HepG2 (cell line): ENCODE results near the gene STUB1. TPM values are rescaled to one million over a fixed set of nuclear protein-coding genes. Genes with fewer than 3 reads are reported as not detected.

Experiments
- ATAC-seq: fragments of 200-7000 bp; cut with Tn5 transposase; 3 replicates; pipeline ENCODE4 v1.9.1; 2020; ENCODE audit warnings: mild to moderate bottlenecking, moderate library complexity
- BruUV-seq: library from RNA; stranded (reverse); fragments of 400-500 nt; replicated peaks from 2 replicates; lab custom pipeline; 2021; lab: Mats Ljungman, UMichigan
- CTCF ChIA-PET: fragments of 300-600 bp; formaldehyde crosslinking; extraction: SDS; loops from one replicate; lab custom pipeline; 2021; ENCODE audit warnings: low total read pairs, inconsistent platforms, low intra/inter-chr PET ratio; lab: Yijun Ruan, JAX
- POLR2A ChIA-PET: fragments of 350-600 bp; sonication (Branson Sonifier 250); formaldehyde crosslinking; loops from one replicate; lab custom pipeline; 2020; ENCODE audit warnings: antibody characterized with exemption, inconsistent platforms; lab: Yijun Ruan, JAX
- DNase-seq: peaks from one replicate; pipeline ENCODE4 v3.0.0-alpha.2; 2015; ENCODE audit warnings: low spot score
- FAIRE-seq: peaks from 3 replicates; lab custom pipeline; 2011; peaks lifted over from hg19 to GRCh38; lab: Jason Lieb, UNC
- H2AFZ ChIP-seq: one replicate; pipeline ENCODE4 v1.6.1; 2011; ENCODE audit warnings: low read length, inconsistent platforms
- H3K27ac ChIP-seq: fragments of 300-600 bp; 3 replicates; pipeline ENCODE4 v1.8.0; 2011; ENCODE audit warnings: mixed run types, mild to moderate bottlenecking, mixed read lengths, low read length, inconsistent platforms; ENCODE audit not compliant: insufficient read depth; ENCODE audit errors: extremely low read length
- H3K27me3 ChIP-seq, 2 experiments: fragments of 200-600 bp in 1 of 2; 2 replicates in 1 of 2; 3 replicates in 1 of 2; pipeline versions ENCODE4 v1.6.0 to v1.8.0; 2011; ENCODE audit warnings: low read length in 2 of 2, mild to moderate bottlenecking in 2 of 2, moderate library complexity in 2 of 2, inconsistent platforms in 1 of 2; ENCODE audit not compliant: insufficient read depth in 2 of 2, control insufficient read depth in 1 of 2
- H3K36me3 ChIP-seq, 2 experiments: fragments of 200-600 bp in 1 of 2; replicated peaks in 1 of 2; 2 replicates in 1 of 2; 3 replicates in 1 of 2; pipeline versions ENCODE4 v1.5.1 to v1.8.0; 2011; ENCODE audit warnings: low read length in 2 of 2, inconsistent platforms in 1 of 2; ENCODE audit not compliant: insufficient read depth in 2 of 2, control insufficient read depth in 1 of 2
- H3K4me1 ChIP-seq: 2 replicates; pipeline ENCODE4 v1.5.1; 2012; ENCODE audit warnings: low read length, inconsistent platforms; ENCODE audit not compliant: insufficient read depth
- H3K4me2 ChIP-seq: 2 replicates; pipeline ENCODE4 v1.6.0; 2011; ENCODE audit warnings: low read depth, low read length, inconsistent platforms
- H3K4me3 ChIP-seq, 3 experiments: fragments of 200-600 bp in 1 of 3; sonication (generic), shearing (Covaris generic) in 1 of 3; replicated peaks in 1 of 3; 2 replicates each; pipeline ENCODE4 v1.5.1; 2011 to 2016; ENCODE audit warnings: low read length in 3 of 3, inconsistent platforms in 2 of 3, low read depth in 2 of 3, mild to moderate bottlenecking in 2 of 3, control low read depth in 1 of 3, mixed read lengths in 1 of 3; ENCODE audit not compliant: insufficient read depth in 1 of 3
- H3K79me2 ChIP-seq: one replicate; pipeline ENCODE4 v1.6.1; 2011; ENCODE audit warnings: low read length, inconsistent platforms; ENCODE audit not compliant: insufficient read depth
- H3K9ac ChIP-seq: 2 replicates; pipeline ENCODE4 v1.6.0; 2011; ENCODE audit warnings: mild to moderate bottlenecking, low read depth, low read length, inconsistent platforms; ENCODE audit not compliant: insufficient read depth
- H3K9me3 ChIP-seq: 2 replicates; pipeline ENCODE4 v1.5.1; 2012; ENCODE audit warnings: mild to moderate bottlenecking, low read length
- H4K20me1 ChIP-seq: 2 replicates; pipeline ENCODE4 v1.6.0; 2011; ENCODE audit warnings: inconsistent platforms, mild to moderate bottlenecking, low read length, moderate library complexity; ENCODE audit not compliant: insufficient read depth
- GFI1 ChIP-seq: sonication (generic); formaldehyde crosslinking; IDR thresholded peaks from 2 replicates; pipeline ENCODE4 v1.5.0; 2020; ENCODE audit warnings: missing genetic modification reagents, mild to moderate bottlenecking, borderline replicate concordance
- MLXIP ChIP-seq: sonication (generic); formaldehyde crosslinking; IDR thresholded peaks from 2 replicates; pipeline ENCODE4 v1.9.0; 2021; ENCODE audit warnings: missing genetic modification reagents, borderline replicate concordance
- MXD3 ChIP-seq: IDR thresholded peaks from 2 replicates; pipeline ENCODE4 v1.6.1; 2016; ENCODE audit warnings: mild to moderate bottlenecking, missing biosample characterization, missing genetic modification reagents
- MYNN ChIP-seq: sonication (generic); formaldehyde crosslinking; IDR thresholded peaks from 2 replicates; pipeline ENCODE4 v1.4.0; 2020; ENCODE audit warnings: mild to moderate bottlenecking, low read depth, missing genetic modification reagents
- PLRG1 ChIP-seq: fragments of 450-650 bp; conservative IDR thresholded peaks from 2 replicates; pipeline ENCODE4 v1.6.1; 2016
- POLR2AphosphoS2 ChIP-seq: IDR thresholded peaks from 2 replicates; pipeline ENCODE4 v1.6.1; 2011; ENCODE audit warnings: low read depth, low read length, improper control_type of control experiment
- POLR2AphosphoS5 ChIP-seq: IDR thresholded peaks from 2 replicates; pipeline ENCODE4 v1.6.1; 2012; ENCODE audit warnings: low read depth, low read length
- ZBTB33 ChIP-seq: sonication (generic); formaldehyde crosslinking; IDR thresholded peaks from 2 replicates; pipeline ENCODE4 v1.4.0; 2020; ENCODE audit warnings: missing genetic modification reagents
- ZFP36 ChIP-seq: fragments of 150-350 bp; IDR thresholded peaks from 2 replicates; pipeline ENCODE4 v1.6.1; 2018; ENCODE audit warnings: borderline replicate concordance, low read length, low read depth; ENCODE audit not compliant: partially characterized antibody
- ZFP91 ChIP-seq: sonication (generic); formaldehyde crosslinking; IDR thresholded peaks from 2 replicates; pipeline ENCODE4 v1.9.0; 2022; ENCODE audit warnings: missing genetic modification reagents, mild to moderate bottlenecking, borderline replicate concordance
- ZGPAT ChIP-seq: IDR thresholded peaks from 2 replicates; pipeline ENCODE4 v1.6.1; 2016; ENCODE audit warnings: mild to moderate bottlenecking
- ZNF10 ChIP-seq: sonication (generic); formaldehyde crosslinking; IDR thresholded peaks from 2 replicates; pipeline ENCODE4 v1.4.0; 2020; ENCODE audit warnings: mild to moderate bottlenecking, low read depth, missing genetic modification reagents, borderline replicate concordance
- ZNF264 ChIP-seq: sonication (generic); formaldehyde crosslinking; IDR thresholded peaks from 2 replicates; pipeline ENCODE4 v1.4.0; 2020; ENCODE audit warnings: missing genetic modification reagents
- ZNF292 ChIP-seq: sonication (generic); formaldehyde crosslinking; IDR thresholded peaks from 2 replicates; pipeline ENCODE4 v1.8.1; 2022; ENCODE audit warnings: mild to moderate bottlenecking, low read depth, missing genetic modification reagents, borderline replicate concordance
- ZNF546 ChIP-seq: sonication (generic); formaldehyde crosslinking; conservative IDR thresholded peaks from 2 replicates; pipeline ENCODE4 v1.8.1; 2023; ENCODE audit warnings: mild to moderate bottlenecking, missing genetic modification reagents
- ZSCAN25 ChIP-seq: sonication (generic); formaldehyde crosslinking; IDR thresholded peaks from 2 replicates; pipeline ENCODE4 v1.8.0; 2022; ENCODE audit warnings: mild to moderate bottlenecking, missing genetic modification reagents
- WGBS: methylation state at CpG from one replicate; pipeline ENCODE4 v1.1.6; 2017; ENCODE audit warnings: low lambda C conversion rate; 5-methylcytosine and 5-hydroxymethylcytosine counted together
- in situ Hi-C: cut with HindIII; loops from 2 replicates; pipeline ENCODE4 v1.10.0; 2017; ENCODE audit warnings: low pct_unique_long_range_greater_than_20kb; ENCODE audit not compliant: extremely low pct_ligation_motif_present
- intact Hi-C: fragments of 100-400 bp; cut with micrococcal nuclease; formaldehyde crosslinking; loops from one replicate; pipeline ENCODE4 v1.10.0; 2022; ENCODE audit not compliant: unreplicated experiment
- polyA plus RNA-seq, 8 experiments: library from polyadenylated mRNA; depleted of rRNA in 3 of 8; stranded (reverse) in 7 of 8; unstranded in 1 of 8; fragments of >200 nt; fragmentation: Illumina TruSeq in 4 of 8; extraction: Trizol in 4 of 8; gene quantifications; 2 replicates each; pipeline versions ENCODE4 v1.2.1 to v1.2.3, GENCODE V29; 2011 to 2016; ENCODE audit warnings: low read depth in 4 of 8, missing spikeins in 1 of 8, mixed read lengths in 1 of 8; ENCODE audit not compliant: insufficient read depth in 1 of 8
- total RNA-seq, 5 experiments: library from RNA; depleted of rRNA; stranded (reverse); fragments of >200 nt; fragmentation: Illumina TruSeq; extraction: Trizol; gene quantifications; 2 replicates each; pipeline ENCODE4 v1.2.3, GENCODE V29; 2016; ENCODE audit warnings: low read depth in 1 of 5

The STUB1 gene
- total and polyA plus RNA-seq, 2 of the 13 experiments (the other 11 are each of a cell fraction or from before 2014, with no cell fraction given): 52.9 to 78.2 TPM

GRCh38 chr16:635573-636205, 44.5 kb upstream of the STUB1 start:
- POLR2A ChIA-PET: interaction anchor here (1.0 to 2.1 kb wide), 12 partner anchors 8 to 59 kb away, joined by 3 to 13 read pairs (median 3); partner anchors contain the start of genes RHOT2, STUB1, WDR24 and WDR90
- H3K9ac ChIP-seq: peak overlapping the region; percentile 83
- no TSS peak for BruUV-seq
- no peaks in the 10 kb centered on the region for H4K20me1 ChIP-seq
- intact Hi-C loops (no loop called here), in situ Hi-C loops (no loop called here)
- DNase-seq (no peak), FAIRE-seq (no peak), ATAC-seq (no peak)
- no CpG with 5 or more reads among the region's 55 CpGs for WGBS
- H2AFZ ChIP-seq: no peak overlapping the region
- CTCF ChIA-PET: no interaction called here
- H3K27me3 ChIP-seq: no peaks in the 10 kb centered on the region
- peak overlapping the region; percentile 99 for H3K4me2 ChIP-seq
- peak overlapping the region; percentile 88 for H3K27ac ChIP-seq
- no peaks in the 10 kb centered on the region; a peak in 1 of 5 replicates for H3K36me3 ChIP-seq
- peak overlapping the region; percentile 90 to 94 (median 92) for H3K4me3 ChIP-seq
- no peaks in the 10 kb centered on the region for H3K9me3 ChIP-seq
- peaks cover 6% of the 10 kb centered on the region for H3K79me2 ChIP-seq
- H3K4me1 ChIP-seq: peaks cover 30% of the 10 kb centered on the region
- TF ChIP-seq ZGPAT (CRISPR knock-in tag) (no peak), ZNF10 (CRISPR knock-in tag) (no peak), MLXIP (CRISPR knock-in tag) (no peak), ZBTB33 (CRISPR knock-in tag) (no peak), ZSCAN25 (no peak), ZFP36 (no peak), GFI1 (CRISPR knock-in tag) (no peak), MXD3 (CRISPR knock-in tag) (no peak; the same call in 1 of the 2 replicates), ZNF546 (no peak), ZNF264 (CRISPR knock-in tag) (no peak), POLR2AphosphoS5 (no peak), PLRG1 (no peak), POLR2AphosphoS2 (no peak), MYNN (CRISPR knock-in tag) (no peak), ZFP91 (CRISPR knock-in tag) (no peak), ZNF292 (CRISPR knock-in tag) (no peak)
